GM12878 (cell line): ENCODE results near the gene GPRASP2. TPM values are rescaled to one million over a fixed set of nuclear protein-coding genes. Genes with fewer than 3 reads are reported as not detected.

Experiments
- ATAC-seq: fragments of 200-7000 bp; cut with Tn5 transposase; 3 replicates; pipeline ENCODE4 v1.9.1; 2020; ENCODE audit warnings: mild to moderate bottlenecking, moderate library complexity
- BruUV-seq: library from RNA; stranded (reverse); fragments of 400-500 nt; replicated peaks from 2 replicates; lab custom pipeline; 2021; lab: Mats Ljungman, UMichigan
- CTCF ChIA-PET: fragments of 300-600 bp; sonication (Branson Sonifier 250); formaldehyde crosslinking; extraction: SDS; loops from one replicate; lab custom pipeline; 2021; ENCODE audit warnings: inconsistent platforms; lab: Yijun Ruan, JAX
- POLR2A ChIA-PET: fragments of 350-600 bp; formaldehyde crosslinking; extraction: SDS; loops from one replicate; lab custom pipeline; 2021; ENCODE audit warnings: inconsistent platforms; lab: Charles Lee
- RAD21 ChIA-PET: fragments of 300-600 bp; sonication (Branson Sonifier 250); formaldehyde crosslinking; loops from one replicate; lab custom pipeline; 2023; ENCODE audit warnings: antibody characterized with exemption; ENCODE audit not compliant: unreplicated experiment; lab: Charles Lee
- SMC1A ChIA-PET: fragments of 300-600 bp; sonication (Branson Sonifier 250); formaldehyde crosslinking; loops from one replicate; lab custom pipeline; 2023; ENCODE audit not compliant: unreplicated experiment, uncharacterized antibody; lab: Charles Lee
- DNase-seq: peaks from one replicate; pipeline ENCODE4 v3.0.0-alpha.2; 2011; ENCODE audit warnings: low read depth, low spot score
- FAIRE-seq: peaks from 3 replicates; lab custom pipeline; 2011; peaks lifted over from hg19 to GRCh38; lab: Jason Lieb, UNC
- H2AFZ ChIP-seq: 2 replicates; pipeline ENCODE4 v1.6.0; 2011; ENCODE audit warnings: low read depth, low read length, control low read depth; ENCODE audit not compliant: control insufficient read depth
- H3K27ac ChIP-seq: 2 replicates; pipeline ENCODE4 v1.5.1; 2011; ENCODE audit warnings: control low read depth; ENCODE audit not compliant: control insufficient read depth, insufficient read depth
- H3K27me3 ChIP-seq, 2 experiments: replicated peaks in 1 of 2; 2 replicates each; pipeline versions ENCODE4 v1.6.0 to v1.6.1; 2011; ENCODE audit warnings: low read length in 1 of 2; ENCODE audit not compliant: control insufficient read depth in 2 of 2, insufficient read depth in 2 of 2
- H3K36me3 ChIP-seq, 2 experiments: 2 replicates each; pipeline ENCODE4 v1.5.1; 2011; ENCODE audit warnings: low read length in 1 of 2; ENCODE audit not compliant: control insufficient read depth in 2 of 2, insufficient read depth in 2 of 2
- H3K4me1 ChIP-seq: 2 replicates; pipeline ENCODE4 v1.6.1; 2011; ENCODE audit warnings: mild to moderate bottlenecking, low read length, moderate library complexity, mixed read lengths; ENCODE audit not compliant: control insufficient read depth, insufficient read depth
- H3K4me2 ChIP-seq: 2 replicates; pipeline ENCODE4 v1.6.0; 2011; ENCODE audit warnings: control low read depth; ENCODE audit not compliant: control insufficient read depth, insufficient read depth
- H3K4me3 ChIP-seq: fragments of 200-600 bp; sonication (generic); 2 replicates; pipeline ENCODE4 v1.5.1; 2016
- H3K79me2 ChIP-seq: 2 replicates; pipeline ENCODE4 v1.6.0; 2011; ENCODE audit warnings: low read length; ENCODE audit not compliant: control insufficient read depth, insufficient read depth
- H3K9ac ChIP-seq: 2 replicates; pipeline ENCODE4 v1.8.0; 2011; ENCODE audit warnings: low read length, control low read depth, mixed read lengths; ENCODE audit not compliant: control insufficient read depth, insufficient read depth
- H3K9me3 ChIP-seq: replicated peaks from 3 replicates; pipeline ENCODE4 v1.5.1; 2011; ENCODE audit warnings: mild to moderate bottlenecking, low read length; ENCODE audit not compliant: control insufficient read depth, insufficient read depth
- H4K20me1 ChIP-seq: 2 replicates; pipeline ENCODE4 v1.6.0; 2011; ENCODE audit not compliant: control insufficient read depth, insufficient read depth
- CTCF ChIP-seq, 3 experiments: IDR thresholded peaks in 2 of 3; conservative IDR thresholded peaks in 1 of 3; 2 replicates each; pipeline ENCODE4 v1.5.1; 2011; ENCODE audit warnings: low read depth in 3 of 3, low read length in 3 of 3, mild to moderate bottlenecking in 3 of 3, control low read depth in 2 of 3, moderate library complexity in 2 of 3, inconsistent platforms in 1 of 3, mixed read lengths in 1 of 3; ENCODE audit not compliant: control insufficient read depth in 2 of 3, insufficient read depth in 1 of 3; ENCODE audit errors: extremely low read depth in 1 of 3
- IRF4 ChIP-seq: IDR thresholded peaks from 2 replicates; pipeline ENCODE4 v1.6.1; 2011; ENCODE audit warnings: low read depth, low read length
- JUNB ChIP-seq: IDR thresholded peaks from 2 replicates; pipeline ENCODE4 v1.6.1; 2016; ENCODE audit warnings: antibody characterized with exemption, mild to moderate bottlenecking
- NR2C1 ChIP-seq: fragments of 450-650 bp; IDR thresholded peaks from 2 replicates; pipeline ENCODE4 v1.6.1; 2017; ENCODE audit warnings: antibody characterized with exemption, mild to moderate bottlenecking, moderate library complexity
- ZBTB11 ChIP-seq: fragments of 450-650 bp; formaldehyde crosslinking; IDR thresholded peaks from 2 replicates; pipeline ENCODE4 v1.5.0; 2022; ENCODE audit warnings: mild to moderate bottlenecking, missing genetic modification characterization
- ZNF217 ChIP-seq: fragments of 450-650 bp; IDR thresholded peaks from 2 replicates; pipeline ENCODE4 v1.6.1; 2017; ENCODE audit warnings: antibody characterized with exemption, mild to moderate bottlenecking
- ZZZ3 ChIP-seq: IDR thresholded peaks from 2 replicates; pipeline ENCODE4 v1.6.1; 2011; ENCODE audit warnings: low read depth; ENCODE audit not compliant: control insufficient read depth, insufficient read length
- WGBS: methylation state at CpG from one replicate; pipeline ENCODE4 v1.1.6; 2016; ENCODE audit warnings: low lambda C conversion rate; ENCODE audit not compliant: insufficient replicate concordance, insufficient coverage; ENCODE audit errors: missing lambda C conversion rate; 5-methylcytosine and 5-hydroxymethylcytosine counted together
- in situ Hi-C: fragments of 300-500 bp; cut with MboI; formaldehyde crosslinking; loops from 9 replicates; pipeline ENCODE4 v1.14.3; 2018; ENCODE audit warnings: mixed read lengths
- intact Hi-C: fragments of 100-400 bp; cut with micrococcal nuclease; formaldehyde crosslinking; loops from one replicate; pipeline ENCODE4 v1.14.2; 2022; ENCODE audit not compliant: unreplicated experiment
- polyA plus RNA-seq, 11 experiments: library from polyadenylated mRNA; depleted of rRNA in 4 of 11; unstranded in 6 of 11; stranded (reverse) in 5 of 11; fragments of >200 nt; fragmentation: Nextera tagmentation in 4 of 11; fragmentation: Illumina TruSeq in 1 of 11; extraction: Ambion mirVana in 4 of 11; extraction: Trizol in 1 of 11; gene quantifications; 1 replicate in 1 of 11; 2 replicates in 10 of 11; pipeline versions ENCODE4 v1.2.1 to v1.2.3, GENCODE V29; 2011 to 2016; ENCODE audit warnings: inconsistent platforms in 2 of 11, missing spikeins in 2 of 11, low read depth in 1 of 11
- total RNA-seq, 4 experiments: library from RNA; depleted of rRNA in 3 of 4; stranded (reverse); fragments of >200 nt in 3 of 4; fragmentation: Illumina TruSeq in 1 of 4; extraction: Trizol in 1 of 4; gene quantifications; 2 replicates each; pipeline versions ENCODE4 v1.2.1 to v1.2.3, GENCODE V29; 2013 to 2021

GPRASP2 gene
- total and polyA plus RNA-seq, 10 of the 15 experiments (the other 5 are each of a cell fraction or from before 2014, with no cell fraction given) = 0.08 to 0.27 (median 0.19) TPM; not detected in 1

GRCh38 chrX:102694749-102695148 lies 17.5 kb upstream of the GPRASP2 start:
- TF ChIP-seq ZZZ3 (no peak), ZBTB11 (CRISPR knock-in tag) (no peak), NR2C1 (no peak), IRF4 (no peak), ZNF217 (no peak), JUNB (no peak), CTCF (IDR thresholded peaks at IDR 0.05 in 2 of 3, conservative IDR thresholded peaks at IDR 0.05 in 1 of 3; ENCODE audit: control insufficient read depth in 2 of 3, extremely low read depth in 1 of 3, insufficient read depth in 1 of 3, low read depth in 3 of 3, low read length in 3 of 3) (no peak)
- TF ChIP-seq, all 136 proteins: peak for 0
- intact Hi-C loops = no loop called here
- Histone ChIP-seq H4K20me1 (no peaks in the 10 kb centered on the region), H3K9me3 (no peaks in the 10 kb centered on the region), H3K4me3 (no peak overlapping the region), H3K4me2 (no peak overlapping the region), H3K27me3 (no peaks in the 10 kb centered on the region), H3K27ac (no peak overlapping the region), H3K79me2 (no peaks in the 10 kb centered on the region), H2AFZ (no peak overlapping the region), H3K4me1 (no peaks in the 10 kb centered on the region), H3K9ac (no peak overlapping the region), H3K36me3 (no peaks in the 10 kb centered on the region)
- FAIRE-seq = no peak
- RAD21 ChIA-PET = no interaction called here
- in situ Hi-C loops = no loop called here
- no peak for DNase-seq
- ATAC-seq = no peak
- POLR2A ChIA-PET = no interaction called here
- no TSS peak for BruUV-seq
- SMC1A ChIA-PET = no interaction called here
- WGBS = 64% methylated on average over 3 of the region's 3 CpGs
- CTCF ChIA-PET = no interaction called here
